Measurements from ENCODE around the gene AGBL5. TPM values are rescaled to one million over a fixed set of nuclear protein-coding genes. Genes with fewer than 3 reads are reported as not detected.

AGBL5 gene
- total RNA-seq, 2 donors from 2014 or later, result 15.1 to 16.8 TPM

DNA sequence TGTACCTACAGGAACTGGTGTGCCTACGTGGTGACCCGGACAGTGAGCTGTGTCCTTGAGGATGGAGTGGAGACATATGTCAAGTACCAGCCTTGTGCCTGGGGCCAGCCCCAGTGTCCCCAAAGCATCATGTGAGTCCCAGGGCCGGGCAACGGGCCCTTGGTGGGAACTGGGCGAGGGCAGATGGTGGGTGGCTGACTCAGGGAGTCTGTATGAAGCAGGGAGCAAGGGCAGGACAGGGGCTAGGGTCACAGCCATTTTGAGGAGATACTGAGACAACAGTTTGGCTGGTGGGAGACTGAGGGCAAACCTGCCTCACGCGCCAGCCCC, 28.6 kb downstream of the AGBL5 start:
- H3K9ac ChIP-seq (ENCODE audit: low read depth in 2 of 2, low read length in 2 of 2), result peak overlapping the region; percentile 28 to 55
- intact Hi-C loops (cut with DNase I), result loop anchor here (10.0 kb wide), 1 partner anchor 45 kb away; the partner anchor contains the start of gene TMEM214
- DNase-seq, result no peak
- H3K9me3 ChIP-seq, result no peaks in the 10 kb centered on the region
- no peaks in the 10 kb centered on the region for H3K27me3 ChIP-seq
- H3K27ac ChIP-seq, result peak overlapping the region; percentile 95
- TF ChIP-seq, protein P1, sequence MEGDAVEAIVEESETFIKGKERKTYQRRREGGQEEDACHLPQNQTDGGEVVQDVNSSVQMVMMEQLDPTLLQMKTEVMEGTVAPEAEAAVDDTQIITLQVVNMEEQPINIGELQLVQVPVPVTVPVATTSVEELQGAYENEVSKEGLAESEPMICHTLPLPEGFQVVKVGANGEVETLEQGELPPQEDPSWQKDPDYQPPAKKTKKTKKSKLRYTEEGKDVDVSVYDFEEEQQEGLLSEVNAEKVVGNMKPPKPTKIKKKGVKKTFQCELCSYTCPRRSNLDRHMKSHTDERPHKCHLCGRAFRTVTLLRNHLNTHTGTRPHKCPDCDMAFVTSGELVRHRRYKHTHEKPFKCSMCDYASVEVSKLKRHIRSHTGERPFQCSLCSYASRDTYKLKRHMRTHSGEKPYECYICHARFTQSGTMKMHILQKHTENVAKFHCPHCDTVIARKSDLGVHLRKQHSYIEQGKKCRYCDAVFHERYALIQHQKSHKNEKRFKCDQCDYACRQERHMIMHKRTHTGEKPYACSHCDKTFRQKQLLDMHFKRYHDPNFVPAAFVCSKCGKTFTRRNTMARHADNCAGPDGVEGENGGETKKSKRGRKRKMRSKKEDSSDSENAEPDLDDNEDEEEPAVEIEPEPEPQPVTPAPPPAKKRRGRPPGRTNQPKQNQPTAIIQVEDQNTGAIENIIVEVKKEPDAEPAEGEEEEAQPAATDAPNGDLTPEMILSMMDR (IDR thresholded peaks at IDR 0.05), result no peak
- no peaks in the 10 kb centered on the region for H3K36me3 ChIP-seq
- peak overlapping the region; percentile 44 for H3K4me3 ChIP-seq
- H3K4me1 ChIP-seq, result peaks cover 7% of the 10 kb centered on the region

DNA sequence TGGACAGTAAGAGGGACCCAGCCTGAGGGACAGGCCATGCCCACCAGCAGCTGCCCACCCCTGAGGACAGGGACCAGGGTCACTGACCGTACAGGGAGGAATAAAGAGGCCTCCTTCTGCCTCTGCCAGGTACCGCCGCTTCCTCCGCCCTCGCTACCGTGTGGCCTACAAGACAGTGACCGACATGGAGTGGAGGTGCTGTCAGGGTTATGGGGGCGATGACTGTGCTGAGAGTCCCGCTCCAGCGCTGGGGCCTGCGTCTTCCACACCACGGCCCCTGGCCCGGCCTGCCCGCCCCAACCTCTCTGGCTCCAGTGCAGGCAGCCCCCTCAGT, 29.1 kb downstream of the AGBL5 start:
- DNase-seq, result no peak
- H3K9ac ChIP-seq (ENCODE audit: low read depth in 2 of 2, low read length in 2 of 2), result peak overlapping the region; percentile 28 to 55
- H3K4me3 ChIP-seq, result peak overlapping the region; percentile 44
- no peaks in the 10 kb centered on the region for H3K27me3 ChIP-seq
- H3K36me3 ChIP-seq, result no peaks in the 10 kb centered on the region
- intact Hi-C loops (cut with DNase I), result loop anchor here (10.0 kb wide), 1 partner anchor 46 kb away; the partner anchor contains the start of gene TMEM214
- TF ChIP-seq, protein P1 (IDR thresholded peaks at IDR 0.05), result no peak
- peak overlapping the region; percentile 95 for H3K27ac ChIP-seq
- no peaks in the 10 kb centered on the region for H3K9me3 ChIP-seq
- H3K4me1 ChIP-seq, result peaks cover 7% of the 10 kb centered on the region

DNA sequence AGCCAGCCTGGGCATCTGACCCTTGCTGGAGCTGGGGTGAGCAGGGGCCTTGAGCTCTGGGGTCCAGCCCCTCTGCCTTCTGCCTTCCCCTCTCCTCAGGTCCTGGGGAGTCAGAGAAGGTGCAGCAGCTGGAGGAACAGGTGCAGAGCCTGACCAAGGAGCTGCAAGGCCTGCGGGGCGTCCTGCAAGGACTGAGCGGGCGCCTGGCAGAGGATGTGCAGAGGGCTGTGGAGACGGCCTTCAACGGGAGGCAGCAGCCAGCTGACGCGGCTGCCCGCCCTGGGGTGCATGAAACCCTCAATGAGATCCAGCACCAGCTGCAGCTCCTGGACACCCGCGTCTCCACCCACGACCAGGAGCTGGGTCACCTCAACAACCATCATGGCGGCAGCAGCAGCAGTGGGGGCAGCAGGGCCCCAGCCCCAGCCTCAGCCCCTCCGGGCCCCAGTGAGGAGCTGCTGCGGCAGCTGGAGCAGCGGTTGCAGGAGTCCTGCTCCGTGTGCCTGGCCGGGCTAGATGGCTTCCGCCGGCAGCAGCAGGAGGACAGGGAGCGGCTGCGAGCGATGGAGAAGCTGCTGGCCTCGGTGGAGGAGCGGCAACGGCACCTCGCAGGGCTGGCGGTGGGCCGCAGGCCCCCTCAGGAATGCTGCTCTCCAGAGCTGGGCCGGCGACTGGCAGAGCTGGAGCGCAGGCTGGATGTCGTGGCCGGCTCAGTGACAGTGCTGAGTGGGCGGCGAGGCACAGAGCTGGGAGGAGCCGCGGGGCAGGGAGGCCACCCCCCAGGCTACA, 30.7 kb downstream of the AGBL5 start:
- TF ChIP-seq, protein P1 (IDR thresholded peaks at IDR 0.05), result no peak
- intact Hi-C loops (cut with DNase I), result loop anchor here (10.0 kb wide), 1 partner anchor 47 kb away; the partner anchor contains the start of gene TMEM214
- no peaks in the 10 kb centered on the region for H3K9me3 ChIP-seq
- peaks cover 10% of the 10 kb centered on the region for H3K4me1 ChIP-seq
- H3K4me3 ChIP-seq, result no peak overlapping the region
- no peaks in the 10 kb centered on the region for H3K27me3 ChIP-seq
- no peaks in the 10 kb centered on the region for H3K36me3 ChIP-seq
- no peak for DNase-seq
- no peak overlapping the region for H3K9ac ChIP-seq (ENCODE audit: low read depth in 2 of 2, low read length in 2 of 2)
- H3K27ac ChIP-seq, result peak overlapping the region; percentile 66

DNA sequence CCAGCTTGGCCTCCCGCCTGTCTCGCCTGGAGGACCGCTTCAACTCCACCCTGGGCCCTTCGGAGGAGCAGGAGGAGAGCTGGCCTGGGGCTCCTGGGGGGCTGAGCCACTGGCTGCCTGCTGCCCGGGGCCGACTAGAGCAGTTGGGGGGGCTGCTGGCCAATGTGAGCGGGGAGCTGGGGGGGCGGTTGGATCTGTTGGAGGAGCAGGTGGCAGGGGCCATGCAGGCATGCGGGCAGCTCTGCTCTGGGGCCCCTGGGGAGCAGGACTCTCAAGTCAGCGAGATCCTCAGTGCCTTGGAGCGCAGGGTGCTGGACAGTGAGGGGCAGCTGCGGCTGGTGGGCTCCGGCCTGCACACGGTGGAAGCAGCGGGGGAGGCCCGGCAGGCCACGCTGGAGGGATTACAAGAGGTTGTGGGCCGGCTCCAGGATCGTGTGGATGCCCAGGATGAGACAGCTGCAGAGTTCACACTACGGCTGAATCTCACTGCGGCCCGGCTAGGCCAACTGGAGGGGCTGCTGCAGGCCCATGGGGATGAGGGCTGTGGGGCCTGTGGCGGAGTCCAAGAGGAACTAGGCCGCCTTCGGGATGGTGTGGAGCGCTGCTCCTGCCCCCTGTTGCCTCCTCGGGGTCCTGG, 31.4 kb downstream of the AGBL5 start:
- intact Hi-C loops (cut with DNase I), result loop anchor here (10.0 kb wide), 1 partner anchor 48 kb away; the partner anchor contains the start of gene TMEM214
- no peaks in the 10 kb centered on the region for H3K27me3 ChIP-seq
- H3K9ac ChIP-seq (ENCODE audit: low read depth in 2 of 2, low read length in 2 of 2), result no peak overlapping the region
- no peaks in the 10 kb centered on the region for H3K36me3 ChIP-seq
- DNase-seq, result no peak
- H3K27ac ChIP-seq, result no peak overlapping the region
- TF ChIP-seq, protein P1 (IDR thresholded peaks at IDR 0.05), result no peak
- no peaks in the 10 kb centered on the region for H3K9me3 ChIP-seq
- H3K4me1 ChIP-seq, result peaks cover 15% of the 10 kb centered on the region
- H3K4me3 ChIP-seq, result no peak overlapping the region

DNA sequence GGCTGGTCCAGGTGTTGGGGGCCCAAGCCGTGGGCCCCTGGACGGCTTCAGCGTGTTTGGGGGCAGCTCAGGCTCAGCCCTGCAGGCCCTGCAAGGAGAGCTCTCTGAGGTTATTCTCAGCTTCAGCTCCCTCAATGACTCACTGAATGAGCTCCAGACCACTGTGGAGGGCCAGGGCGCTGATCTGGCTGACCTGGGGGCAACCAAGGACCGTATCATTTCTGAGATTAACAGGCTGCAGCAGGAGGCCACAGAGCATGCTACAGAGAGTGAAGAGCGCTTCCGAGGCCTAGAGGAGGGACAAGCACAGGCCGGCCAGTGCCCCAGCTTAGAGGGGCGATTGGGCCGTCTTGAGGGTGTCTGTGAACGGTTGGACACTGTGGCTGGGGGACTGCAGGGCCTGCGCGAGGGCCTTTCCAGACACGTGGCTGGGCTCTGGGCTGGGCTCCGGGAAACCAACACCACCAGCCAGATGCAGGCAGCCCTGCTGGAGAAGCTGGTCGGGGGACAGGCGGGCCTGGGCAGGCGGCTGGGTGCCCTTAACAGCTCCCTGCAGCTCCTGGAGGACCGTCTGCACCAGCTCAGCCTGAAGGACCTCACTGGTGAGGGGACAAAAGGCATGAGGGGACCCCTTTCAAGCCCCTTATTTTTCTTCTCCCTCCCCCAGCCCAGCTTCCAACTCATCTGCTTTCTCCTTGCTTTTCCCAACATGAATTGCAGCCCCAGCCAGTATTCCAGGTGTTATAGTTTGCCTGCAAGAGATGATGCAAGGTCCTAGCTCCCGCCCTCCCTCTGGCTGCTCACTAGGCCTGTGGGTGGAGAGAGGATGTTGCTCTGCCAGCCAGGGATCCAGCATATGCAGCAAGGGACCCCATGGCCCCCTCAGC, 32.2 kb downstream of the AGBL5 start:
- H3K27ac ChIP-seq, result no peak overlapping the region
- no peak for DNase-seq
- no peak overlapping the region for H3K9ac ChIP-seq (ENCODE audit: low read depth in 2 of 2, low read length in 2 of 2)
- TF ChIP-seq, protein P1 (IDR thresholded peaks at IDR 0.05), result no peak
- no peak overlapping the region for H3K4me3 ChIP-seq
- H3K36me3 ChIP-seq, result no peaks in the 10 kb centered on the region
- intact Hi-C loops (cut with DNase I), result loop anchor here (2.0 to 10.0 kb wide), 2 partner anchors 49 to 121 kb away; partner anchors contain the start of gene TMEM214
- no peaks in the 10 kb centered on the region for H3K9me3 ChIP-seq
- H3K4me1 ChIP-seq, result peaks cover 15% of the 10 kb centered on the region
- H3K27me3 ChIP-seq, result no peaks in the 10 kb centered on the region
